CD4-positive, alpha-beta T cell treated with Interferon alpha-2 for 1 hour (primary cell): ENCODE results near the gene ACP2.

ENCODE experiments used
- DNase-seq, 2 donors: peaks; one replicate each; pipeline ENCODE4 v3.0.0-alpha.2; 2020 to 2022

Gene ACP2, protein sequence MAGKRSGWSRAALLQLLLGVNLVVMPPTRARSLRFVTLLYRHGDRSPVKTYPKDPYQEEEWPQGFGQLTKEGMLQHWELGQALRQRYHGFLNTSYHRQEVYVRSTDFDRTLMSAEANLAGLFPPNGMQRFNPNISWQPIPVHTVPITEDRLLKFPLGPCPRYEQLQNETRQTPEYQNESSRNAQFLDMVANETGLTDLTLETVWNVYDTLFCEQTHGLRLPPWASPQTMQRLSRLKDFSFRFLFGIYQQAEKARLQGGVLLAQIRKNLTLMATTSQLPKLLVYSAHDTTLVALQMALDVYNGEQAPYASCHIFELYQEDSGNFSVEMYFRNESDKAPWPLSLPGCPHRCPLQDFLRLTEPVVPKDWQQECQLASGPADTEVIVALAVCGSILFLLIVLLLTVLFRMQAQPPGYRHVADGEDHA

DNA sequence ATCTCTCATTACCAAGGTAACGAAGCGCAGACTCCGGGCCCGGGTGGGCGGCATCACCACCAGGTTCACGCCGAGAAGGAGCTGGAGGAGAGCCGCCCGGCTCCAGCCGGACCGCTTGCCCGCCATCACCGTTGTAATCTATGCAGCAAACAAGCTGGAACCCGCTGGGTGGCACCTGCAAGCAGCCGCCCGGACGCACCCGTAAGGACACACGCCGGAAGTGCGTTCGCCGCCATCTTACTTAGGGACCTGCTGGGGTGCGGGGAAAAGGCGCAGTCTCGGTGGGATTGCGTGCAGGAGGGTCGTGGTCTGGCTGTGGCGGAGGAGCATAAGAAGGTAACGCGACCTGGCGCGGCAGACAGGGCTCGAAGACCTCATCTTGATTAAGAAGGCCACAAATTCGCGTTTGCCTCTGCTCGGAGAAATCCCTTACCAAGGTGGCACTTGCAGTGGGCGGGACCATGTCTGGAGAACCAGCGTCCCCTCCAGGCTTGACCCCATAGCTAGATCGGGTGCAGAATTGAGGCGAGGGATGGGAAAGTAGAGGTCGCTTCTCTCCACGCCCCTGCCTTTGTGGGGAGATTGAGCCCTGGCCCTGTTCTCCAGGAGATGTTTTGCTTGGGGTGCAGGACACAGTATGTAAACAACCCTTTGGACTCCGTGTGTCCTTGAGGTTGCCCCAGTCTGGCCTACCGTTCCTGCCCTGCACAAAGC is at the start of gene ACP2:
Gene ACP2, minus strand, starts transcription at position 151 of the 714 bp plus-strand sequence. Its CDS starts 25 bp downstream, at position 126.
- DNase-seq: peak; percentile 84 to 88

DNA sequence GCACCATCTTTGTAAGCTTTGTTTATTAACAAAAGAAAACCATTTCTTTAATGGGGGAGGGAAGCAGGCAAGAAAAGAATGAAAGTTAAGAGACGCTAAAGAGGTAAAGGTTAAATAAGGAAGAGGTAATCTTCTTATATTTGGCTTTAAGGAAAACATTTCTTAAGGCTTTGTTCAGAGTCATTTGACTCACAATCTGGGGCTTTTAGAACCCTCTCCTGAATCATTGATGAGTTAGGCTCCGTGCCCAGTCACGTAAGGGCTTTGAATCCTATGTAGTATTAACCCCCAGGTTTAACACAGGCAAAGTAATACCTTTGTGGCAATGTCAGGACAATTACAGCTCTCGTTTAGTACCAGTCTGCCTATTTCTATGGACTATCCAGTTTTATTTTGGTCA is 47.4 kb upstream of the ACP2 start:
- DNase-seq: no peak

DNA sequence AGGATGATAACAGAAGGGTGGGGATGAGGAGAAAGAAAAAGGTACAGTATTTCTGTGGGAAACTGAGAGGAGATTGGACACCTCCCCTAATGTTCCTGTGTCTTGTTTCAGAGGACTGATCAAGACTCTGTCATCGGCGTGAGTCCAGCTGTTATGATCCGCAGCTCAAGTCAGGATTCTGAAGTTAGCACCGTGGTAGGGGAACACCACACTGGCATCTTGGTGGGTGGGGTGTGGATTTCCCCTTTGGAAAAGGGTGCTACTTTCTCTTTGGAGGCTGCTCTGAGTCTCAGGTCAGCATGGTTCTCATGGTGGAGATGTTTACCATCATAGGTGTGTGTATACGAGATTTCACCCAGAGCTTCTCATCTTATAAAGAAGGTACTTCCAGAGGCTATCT is 46.8 kb upstream of the ACP2 start:
- DNase-seq: no peak

DNA sequence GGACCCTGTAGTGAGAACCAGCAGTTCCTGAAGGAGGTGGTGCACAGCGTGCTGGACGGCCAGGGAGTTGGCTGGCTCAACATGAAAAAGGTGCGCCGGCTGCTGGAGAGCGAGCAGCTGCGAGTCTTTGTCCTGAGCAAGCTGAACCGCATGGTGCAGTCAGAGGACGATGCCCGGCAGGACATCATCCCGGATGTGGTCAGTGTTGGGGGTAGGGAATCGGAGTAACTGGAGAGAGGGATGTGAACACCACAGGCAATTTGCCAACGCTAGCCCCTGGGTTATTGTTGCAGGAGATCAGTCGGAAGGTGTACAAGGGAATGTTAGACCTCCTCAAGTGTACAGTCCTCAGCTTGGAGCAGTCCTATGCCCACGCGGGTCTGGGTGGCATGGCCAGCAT is 41.2 kb upstream of the ACP2 start:
- DNase-seq: no peak

DNA sequence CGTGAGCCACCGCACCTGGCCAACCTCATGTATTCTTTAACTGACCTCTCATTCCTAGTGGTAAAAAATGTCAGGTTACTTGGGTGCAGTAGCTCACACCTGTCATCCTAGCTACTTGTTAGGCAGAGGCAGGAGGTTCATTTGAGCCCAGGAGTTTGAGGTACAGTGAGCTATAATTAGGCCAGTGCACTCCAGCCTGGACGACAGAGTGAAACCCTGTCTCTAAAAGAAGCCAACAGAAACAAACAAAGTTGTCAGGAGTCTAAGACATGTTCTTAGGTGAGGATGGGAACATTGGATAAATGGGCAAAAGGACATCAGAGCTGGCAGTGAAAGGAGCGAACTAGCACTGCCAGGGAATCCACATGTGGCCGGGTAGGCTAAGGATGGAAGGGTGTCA is 39.5 kb upstream of the ACP2 start:
- no peak for DNase-seq

DNA sequence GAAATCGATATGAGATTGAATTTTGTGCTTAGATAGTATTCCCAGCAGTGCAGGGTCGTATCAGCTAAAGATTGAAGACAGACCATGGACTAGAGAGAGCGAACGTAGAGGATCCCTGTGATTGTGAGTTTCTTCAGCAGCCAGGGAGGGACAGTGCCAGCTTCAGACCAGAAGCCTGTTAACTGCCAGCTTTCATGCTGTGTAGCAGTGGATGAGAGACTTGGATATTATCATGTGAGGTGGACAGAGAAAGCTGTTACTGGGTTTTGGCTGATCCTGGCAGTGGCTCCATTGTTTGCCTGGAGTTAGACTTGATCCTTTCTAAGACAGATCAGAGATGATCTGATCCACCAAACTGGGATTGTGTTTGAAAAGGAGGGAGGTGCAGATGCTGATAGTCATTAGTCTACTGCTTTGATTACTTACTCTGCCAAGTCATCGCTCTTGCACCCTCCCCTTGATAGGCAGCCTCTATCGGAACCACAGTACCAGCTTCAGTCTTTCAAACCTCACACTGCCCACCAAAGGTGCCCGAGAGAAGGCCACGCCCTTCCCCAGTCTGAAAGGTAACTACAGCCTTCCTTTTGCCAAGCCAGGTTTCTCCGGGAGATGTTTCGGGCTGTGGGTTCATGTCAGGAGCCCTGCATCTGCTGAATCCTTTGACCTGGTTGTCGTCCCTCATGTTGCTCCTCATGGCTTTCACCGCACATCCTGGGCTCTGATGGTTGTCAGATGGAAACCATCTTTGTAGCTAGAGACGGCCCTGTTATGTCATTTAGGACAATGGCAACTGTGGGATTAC is 37.6 kb upstream of the ACP2 start:
- DNase-seq: no peak

DNA sequence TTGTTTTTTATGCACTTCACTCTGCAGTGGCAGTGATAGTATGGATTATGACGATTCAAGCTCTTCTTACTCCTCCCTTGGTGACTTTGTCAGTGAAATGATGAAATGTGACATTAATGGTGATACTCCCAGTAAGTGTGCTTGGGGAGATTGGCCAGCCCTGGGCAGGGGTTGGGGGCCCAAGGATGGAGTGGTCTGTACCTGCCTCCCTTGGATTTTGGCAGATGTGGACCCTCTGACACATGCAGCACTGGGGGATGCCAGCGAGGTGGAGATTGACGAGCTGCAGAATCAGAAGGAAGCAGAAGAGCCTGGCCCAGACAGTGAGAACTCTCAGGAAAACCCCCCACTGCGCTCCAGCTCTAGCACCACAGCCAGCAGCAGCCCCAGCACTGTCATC is 35.5 kb upstream of the ACP2 start:
- DNase-seq: no peak

DNA sequence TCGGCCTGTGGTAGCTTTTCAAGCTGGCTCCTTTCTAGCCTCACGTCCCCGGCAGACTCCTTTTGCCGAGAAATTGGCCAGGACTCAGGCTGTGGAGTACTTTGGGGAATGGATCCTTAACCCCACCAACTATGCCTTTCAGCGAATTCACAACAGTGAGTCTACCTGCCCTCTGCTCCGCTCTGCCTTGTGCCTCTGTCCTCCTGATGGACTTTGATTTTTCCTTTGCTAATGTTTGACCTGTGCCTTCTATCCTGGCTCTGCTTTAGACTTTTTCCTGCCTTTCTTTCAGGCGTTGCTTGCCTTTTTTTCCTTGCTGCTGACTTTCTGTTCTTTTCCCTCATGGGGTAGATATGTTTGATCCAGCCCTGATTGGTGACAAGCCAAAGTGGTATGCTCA is 33.8 kb upstream of the ACP2 start:
- DNase-seq: no peak

DNA sequence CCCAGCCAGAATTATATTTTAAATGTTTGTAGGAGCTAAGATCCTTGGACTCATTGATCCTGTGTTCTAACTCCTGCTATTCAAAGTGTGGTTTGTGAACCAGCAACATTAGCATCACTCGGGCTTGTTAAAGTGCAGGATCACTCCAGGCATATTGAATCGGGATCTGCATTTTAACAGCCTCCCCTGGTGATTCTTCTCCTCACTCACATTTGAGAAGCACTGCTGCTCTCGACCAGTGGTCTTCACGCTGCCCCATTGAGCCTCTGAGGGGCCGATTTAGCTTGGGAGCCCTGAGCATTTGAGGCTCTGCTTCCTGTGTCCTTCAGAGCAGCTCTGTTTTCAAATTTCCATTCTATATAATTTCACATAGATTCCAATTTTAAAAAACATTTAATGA is 32.2 kb upstream of the ACP2 start:
- DNase-seq: no peak

DNA sequence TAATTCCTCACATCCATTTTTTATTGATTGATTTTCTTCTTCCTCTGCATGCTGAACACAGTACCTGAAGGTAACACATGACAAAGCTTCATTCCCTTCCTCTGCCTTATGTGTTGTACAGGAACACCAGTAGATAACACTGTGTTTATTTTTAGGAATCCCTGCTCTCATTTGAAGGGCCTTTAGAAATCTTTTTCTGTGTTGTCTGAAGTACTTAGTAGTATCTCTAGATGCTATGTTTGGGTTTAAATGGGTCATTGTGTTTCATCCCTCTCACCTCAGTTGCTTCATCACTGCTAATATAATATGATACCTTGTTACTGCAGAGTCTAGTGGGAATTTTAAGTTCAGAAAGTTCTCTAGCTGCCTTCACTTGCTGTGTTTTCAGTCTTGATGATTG is 31.5 kb upstream of the ACP2 start:
- DNase-seq: no peak

DNA sequence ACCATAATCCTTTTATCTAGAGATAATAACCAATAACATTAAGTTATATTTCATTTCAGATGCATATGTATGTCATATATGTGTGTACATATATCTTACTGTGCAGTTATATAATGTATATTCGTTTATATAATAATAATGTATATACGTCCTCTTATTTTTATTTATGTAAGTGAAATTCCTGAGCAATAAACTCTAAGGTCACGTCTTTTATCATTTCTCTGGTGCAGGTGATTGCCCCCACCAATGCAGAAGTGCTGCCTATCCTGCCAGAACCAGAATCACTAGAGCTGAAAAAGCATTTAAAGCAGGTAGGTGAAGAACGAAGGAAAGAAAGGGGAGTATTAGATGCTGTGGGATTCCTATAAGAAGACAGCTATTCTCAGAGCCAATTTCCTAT is 30.2 kb upstream of the ACP2 start:
- DNase-seq: no peak

DNA sequence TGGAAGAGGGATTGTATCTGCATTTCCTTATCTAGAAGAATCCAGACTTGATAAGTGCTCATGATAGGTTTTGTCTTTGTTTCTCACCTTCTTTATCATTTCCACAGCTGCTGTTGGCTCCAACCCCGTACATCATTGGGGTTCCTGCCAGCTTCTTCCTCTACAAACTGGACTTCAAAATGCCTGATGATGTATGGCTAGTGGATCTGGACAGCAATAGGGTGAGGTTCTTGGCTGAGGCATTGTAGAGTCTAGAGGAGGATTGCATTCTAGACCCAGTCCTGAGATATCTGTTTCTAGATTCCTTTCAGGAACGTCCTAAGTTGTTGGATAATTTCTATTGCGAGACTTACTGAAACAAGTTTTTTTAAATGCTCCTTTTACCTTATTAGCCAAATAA is 29.4 kb upstream of the ACP2 start:
- no peak for DNase-seq

DNA sequence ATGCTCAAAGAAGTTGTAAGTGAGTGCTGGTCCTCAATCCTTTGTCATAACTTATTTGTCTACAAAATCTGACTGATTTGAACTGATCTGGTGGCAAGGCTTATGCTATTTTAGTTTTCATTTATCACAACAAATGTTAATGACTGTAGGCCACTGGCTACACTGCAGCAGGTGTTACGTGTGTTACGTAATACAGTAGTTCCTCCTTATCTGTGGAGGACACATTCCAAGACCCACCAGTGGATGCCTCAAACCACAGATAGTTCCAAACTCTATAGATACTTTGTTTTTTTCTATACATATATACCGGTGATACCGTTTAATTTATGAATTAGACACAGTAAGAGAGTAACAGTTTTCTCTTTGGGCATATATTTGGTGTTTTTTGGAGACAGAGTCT is 28.3 kb upstream of the ACP2 start:
- DNase-seq: no peak

DNA sequence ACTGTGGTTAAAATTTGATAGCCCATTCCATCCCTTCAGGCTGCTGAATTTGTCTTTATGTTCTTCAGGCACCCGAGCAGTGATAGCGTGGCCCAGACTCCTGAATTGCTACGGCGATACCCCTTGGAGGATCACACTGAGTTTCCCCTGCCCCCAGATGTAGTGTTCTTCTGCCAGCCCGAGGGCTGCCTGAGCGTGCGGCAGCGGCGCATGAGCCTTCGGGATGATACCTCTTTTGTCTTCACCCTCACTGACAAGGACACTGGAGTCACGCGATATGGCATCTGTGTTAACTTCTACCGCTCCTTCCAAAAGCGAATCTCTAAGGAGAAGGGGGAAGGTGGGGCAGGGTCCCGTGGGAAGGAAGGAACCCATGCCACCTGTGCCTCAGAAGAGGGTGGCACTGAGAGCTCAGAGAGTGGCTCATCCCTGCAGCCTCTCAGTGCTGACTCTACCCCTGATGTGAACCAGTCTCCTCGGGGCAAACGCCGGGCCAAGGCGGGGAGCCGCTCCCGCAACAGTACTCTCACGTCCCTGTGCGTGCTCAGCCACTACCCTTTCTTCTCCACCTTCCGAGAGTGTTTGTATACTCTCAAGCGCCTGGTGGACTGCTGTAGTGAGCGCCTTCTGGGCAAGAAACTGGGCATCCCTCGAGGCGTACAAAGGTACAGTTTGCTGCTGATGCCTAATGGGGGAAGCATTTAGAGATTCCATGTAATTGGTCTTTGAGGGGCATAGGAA is 26.1 kb upstream of the ACP2 start:
- no peak for DNase-seq

DNA sequence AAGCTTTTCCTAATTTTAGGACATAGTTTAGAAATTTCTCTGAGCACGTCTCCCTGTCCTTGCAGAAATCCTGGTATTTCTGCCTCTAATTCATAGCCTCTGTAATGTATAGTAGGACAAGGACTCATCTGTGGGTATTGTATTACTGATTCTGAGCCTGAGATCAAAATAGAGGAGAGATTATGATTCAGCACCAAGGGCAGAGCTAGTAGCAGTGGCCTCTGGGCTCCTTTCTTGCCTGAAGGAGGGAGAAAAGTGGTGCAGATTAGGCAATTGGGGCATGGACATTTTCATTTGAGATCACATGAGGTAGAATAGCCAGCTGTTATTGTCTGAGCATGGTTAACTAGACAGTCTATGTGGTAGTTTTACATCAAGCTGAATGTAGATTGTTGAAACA is 24.1 kb upstream of the ACP2 start:
- no peak for DNase-seq

DNA sequence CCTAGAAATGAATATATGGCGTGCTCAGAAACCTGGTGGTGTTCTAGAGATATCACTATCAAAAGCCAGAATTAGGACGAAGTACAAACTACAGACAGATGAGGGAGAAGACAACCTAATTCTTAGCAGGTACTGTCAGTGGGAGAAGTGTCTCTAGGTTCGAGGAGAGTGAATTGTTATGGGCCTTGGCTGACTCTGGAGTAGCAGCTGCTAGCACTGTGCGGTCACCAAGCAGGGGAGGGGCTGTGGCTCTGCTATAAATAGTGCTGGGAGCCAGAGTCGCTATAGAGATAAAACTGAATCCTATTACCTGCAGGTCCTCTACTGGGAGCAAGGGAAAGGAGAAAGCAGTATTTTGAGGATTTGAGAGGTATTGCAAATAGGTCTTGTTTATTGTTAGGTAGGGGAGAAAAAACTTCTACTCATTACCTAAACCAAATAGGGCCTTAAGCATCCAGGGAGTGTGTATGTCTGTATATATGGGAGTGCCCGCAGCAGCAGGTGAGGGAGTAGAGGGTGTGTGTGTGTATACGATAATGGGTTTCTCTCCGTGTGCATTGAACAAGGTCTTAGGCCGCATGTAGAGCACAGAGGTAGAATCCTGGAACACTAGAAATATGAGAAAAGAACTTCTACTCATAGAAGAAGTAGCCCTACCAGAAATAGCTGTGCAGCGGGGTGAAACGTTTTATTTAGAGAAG is 23.5 kb upstream of the ACP2 start:
- DNase-seq: no peak

DNA sequence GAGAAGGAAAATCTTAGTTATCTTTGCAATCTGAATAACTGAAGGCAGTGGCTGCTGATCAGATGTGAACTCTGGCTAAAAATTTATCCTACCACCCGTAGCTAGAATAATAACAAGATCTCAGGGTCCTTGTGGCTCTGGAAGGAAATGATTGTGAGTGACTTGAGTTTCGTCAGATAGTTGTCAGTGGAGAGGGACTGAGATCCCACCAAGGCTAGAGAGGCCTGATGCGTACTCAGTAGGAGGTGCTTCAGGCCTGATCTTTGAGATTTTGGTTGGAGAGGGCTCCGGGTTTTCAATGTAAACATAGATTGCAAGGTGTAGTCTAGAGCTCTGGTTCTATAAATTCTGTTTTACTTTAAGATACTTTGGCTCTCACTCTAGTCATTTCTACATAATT is 22.7 kb upstream of the ACP2 start:
- DNase-seq: no peak

DNA sequence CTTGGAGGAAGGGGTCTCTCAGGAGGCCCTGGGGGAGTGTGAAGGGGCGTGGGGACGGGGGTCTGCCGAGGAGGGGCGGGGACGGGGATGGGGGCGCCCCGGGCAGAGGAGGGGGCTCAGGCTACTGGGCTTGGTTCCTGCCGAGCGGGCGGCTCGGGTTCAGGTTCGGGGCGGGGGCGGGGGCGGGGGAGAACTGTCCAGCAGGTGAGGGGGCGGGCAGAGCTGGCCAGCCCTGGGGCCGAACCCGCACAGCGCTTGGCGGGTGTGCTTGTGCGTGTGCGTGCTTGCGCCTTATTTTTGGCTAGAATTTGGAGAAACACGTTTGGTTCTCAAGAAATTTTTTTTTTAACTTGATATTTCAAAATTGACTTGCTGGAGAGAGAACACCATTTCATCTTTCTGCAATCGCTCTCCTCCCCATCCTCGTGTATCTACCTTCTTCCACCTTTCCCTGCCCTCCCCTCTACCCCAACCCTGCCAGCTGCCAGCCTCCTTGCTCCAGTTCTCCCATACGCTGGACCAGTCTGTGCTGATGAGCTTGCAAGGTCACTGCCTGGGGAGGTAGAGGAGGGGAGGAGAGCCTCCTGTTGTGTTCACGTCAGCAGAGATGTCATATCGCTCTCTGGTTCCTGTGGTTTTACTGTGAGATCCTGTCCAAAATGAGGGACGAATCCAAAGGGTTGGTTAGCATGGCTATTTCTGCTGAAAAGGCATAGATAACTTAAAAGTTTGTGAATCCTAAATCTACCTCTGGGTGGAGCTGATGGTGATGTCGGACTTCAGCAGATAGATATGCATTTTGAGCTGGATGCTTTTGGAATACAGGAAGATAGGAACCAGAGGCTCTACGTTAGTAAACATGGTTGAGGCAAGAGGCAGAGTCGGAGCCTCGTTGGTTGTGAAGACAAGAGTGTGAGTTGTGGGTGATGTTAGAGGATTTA is 22.0 kb upstream of the ACP2 start:
- peak; percentile 18 to 53 for DNase-seq

DNA sequence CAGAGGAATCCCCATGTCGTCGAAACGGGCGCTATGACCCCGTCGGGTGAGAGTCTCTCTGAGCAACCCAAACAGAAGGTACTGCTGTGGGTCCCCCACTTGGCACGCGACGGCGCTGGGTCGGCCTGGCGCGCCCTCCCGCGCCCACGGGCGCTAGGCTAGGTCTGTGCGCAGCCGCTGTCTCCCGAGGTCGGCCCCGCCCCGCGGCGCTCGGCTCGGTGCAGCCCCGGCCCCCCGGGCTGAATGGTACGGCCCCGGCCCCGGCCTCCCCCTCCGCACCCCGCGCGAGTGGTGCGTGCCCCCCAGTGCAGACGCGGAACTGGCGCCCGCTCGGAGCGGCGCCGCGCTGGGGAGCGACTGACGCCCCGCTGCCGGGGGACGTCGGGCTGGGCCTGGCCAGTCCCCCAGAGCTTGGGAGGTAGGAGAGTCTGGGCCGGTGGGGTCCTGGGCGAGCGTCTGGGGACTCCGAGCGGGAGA is 21.3 kb upstream of the ACP2 start, which contains the start of gene MADD:
Gene MADD, plus strand, starts transcription at position 305 of the 477 bp plus-strand sequence.
- DNase-seq: peak; percentile 90 to 94

DNA sequence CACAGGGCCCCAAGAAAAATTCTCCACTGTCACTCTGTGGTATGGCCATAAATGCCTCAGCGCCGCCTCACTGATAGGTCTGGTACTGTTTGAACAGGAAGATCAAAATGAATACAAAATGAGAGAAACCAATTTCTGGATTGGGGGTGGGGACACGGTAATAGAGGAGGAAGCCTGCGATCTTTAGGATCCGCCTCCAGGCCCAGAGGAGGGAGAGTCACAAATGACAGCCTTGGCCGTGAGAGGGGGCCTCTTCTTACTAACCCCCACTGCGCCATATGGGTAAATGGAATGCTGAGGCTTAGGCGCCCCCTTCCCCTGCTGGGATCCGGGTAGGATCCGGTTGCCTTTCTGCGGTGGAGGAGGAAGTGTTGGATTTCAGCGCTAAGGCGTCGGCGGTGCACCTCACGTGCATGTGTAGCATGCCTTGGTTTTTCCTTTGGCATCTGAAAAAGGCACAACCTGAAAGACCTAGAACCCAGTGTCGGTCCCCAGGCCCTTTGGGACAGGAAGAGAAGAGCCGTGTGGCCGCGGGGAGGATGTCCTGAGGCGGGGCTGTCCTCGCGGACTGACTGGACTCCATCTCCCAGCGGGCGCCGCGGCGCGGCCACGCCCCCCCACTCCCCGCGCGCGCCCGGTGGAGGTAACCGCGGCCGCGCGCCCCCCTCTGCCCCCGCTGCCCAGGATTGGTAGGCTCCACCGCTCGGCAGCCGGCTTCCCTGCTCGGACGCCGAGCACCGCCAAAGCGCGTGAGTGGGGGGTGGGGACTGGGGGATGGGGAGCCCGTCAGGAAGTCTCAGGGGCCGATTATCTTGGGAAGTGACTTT is 20.6 kb upstream of the ACP2 start:
- DNase-seq: peak; percentile 85 to 90
